ENCODE measurements around the gene DCANP1. TPM values are rescaled to one million over a fixed set of nuclear protein-coding genes. Genes with fewer than 3 reads are reported as not detected.

Gene DCANP1
- total and polyA plus RNA-seq, 2 of the 13 experiments (the other 11 are each of a cell fraction or from before 2014, with no cell fraction given): not detected

GRCh38 chr5:135400866-135401265 lies 46.3 kb downstream of the DCANP1 start (continued):
- TF ChIP-seq ZNF777 (CRISPR knock-in tag; IDR thresholded peaks at IDR 0.05): no peak

DNA sequence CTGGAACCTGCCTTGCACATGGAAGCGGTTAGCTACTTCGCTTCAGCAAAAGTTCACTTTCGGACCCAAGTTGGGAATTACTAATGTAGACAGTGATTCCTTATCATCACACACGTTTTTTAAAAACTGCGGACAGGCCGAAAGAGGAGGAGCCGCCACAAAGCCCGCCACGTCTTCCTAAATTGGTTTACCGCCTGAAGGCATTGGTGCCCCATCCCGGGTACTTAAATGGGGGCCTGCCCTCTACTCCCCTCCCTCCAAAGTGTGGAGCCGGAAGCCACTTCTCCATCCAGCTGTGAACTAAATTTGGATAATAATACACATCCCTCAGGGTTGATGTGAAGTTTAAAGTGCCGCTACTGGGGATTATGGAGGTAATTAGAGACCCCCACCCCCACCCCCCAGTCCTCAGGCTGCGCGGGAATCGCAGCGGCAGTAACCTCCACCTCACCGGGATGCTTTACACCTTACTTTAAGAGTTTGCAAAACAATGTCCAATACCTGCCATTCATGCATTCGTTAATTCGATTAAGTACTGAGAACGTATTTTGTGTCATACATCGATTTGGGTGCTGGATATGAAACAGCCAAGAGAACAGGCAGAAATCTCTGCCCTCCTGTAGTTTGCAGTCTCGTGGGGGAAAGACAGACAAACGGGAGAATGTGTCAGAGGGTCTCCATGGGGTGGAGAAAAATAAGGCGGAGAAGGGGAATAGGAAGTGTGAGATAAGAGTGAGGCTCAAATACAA lies 47.2 kb downstream of the DCANP1 start:
- BruUV-seq (replicated peaks): no TSS peak
- peak overlapping the region in 1 of 3 experiments; percentile 84; a peak in 1 of 6 replicates for H3K4me3 ChIP-seq (replicated peaks in 1 of 3; ENCODE audit: insufficient read depth in 1 of 3, low read depth in 2 of 3, low read length in 3 of 3)
- TF ChIP-seq ZNF564 (CRISPR knock-in tag; IDR thresholded peaks at IDR 0.05): no peak
- TF ChIP-seq, protein P1, sequence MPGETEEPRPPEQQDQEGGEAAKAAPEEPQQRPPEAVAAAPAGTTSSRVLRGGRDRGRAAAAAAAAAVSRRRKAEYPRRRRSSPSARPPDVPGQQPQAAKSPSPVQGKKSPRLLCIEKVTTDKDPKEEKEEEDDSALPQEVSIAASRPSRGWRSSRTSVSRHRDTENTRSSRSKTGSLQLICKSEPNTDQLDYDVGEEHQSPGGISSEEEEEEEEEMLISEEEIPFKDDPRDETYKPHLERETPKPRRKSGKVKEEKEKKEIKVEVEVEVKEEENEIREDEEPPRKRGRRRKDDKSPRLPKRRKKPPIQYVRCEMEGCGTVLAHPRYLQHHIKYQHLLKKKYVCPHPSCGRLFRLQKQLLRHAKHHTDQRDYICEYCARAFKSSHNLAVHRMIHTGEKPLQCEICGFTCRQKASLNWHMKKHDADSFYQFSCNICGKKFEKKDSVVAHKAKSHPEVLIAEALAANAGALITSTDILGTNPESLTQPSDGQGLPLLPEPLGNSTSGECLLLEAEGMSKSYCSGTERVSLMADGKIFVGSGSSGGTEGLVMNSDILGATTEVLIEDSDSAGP (CRISPR knock-in tag; IDR thresholded peaks at IDR 0.05; ENCODE audit: borderline replicate concordance): no peak
- TF ChIP-seq ZBTB1 (CRISPR knock-in tag; IDR thresholded peaks at IDR 0.05; ENCODE audit: borderline replicate concordance): no peak
- TF ChIP-seq, protein P2, sequence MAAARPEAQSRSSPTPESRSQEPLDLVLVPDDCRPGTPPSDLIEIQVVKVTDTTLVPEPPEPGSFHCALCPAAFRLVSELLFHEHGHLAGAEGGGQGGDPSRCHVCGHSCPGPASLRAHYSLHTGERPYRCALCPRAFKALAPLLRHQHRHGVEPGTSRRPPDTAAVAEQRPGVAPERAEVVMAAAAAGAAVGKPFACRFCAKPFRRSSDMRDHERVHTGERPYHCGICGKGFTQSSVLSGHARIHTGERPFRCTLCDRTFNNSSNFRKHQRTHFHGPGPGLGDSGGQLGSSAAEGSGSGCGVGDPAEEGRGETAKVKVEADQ (CRISPR knock-in tag; IDR thresholded peaks at IDR 0.05; ENCODE audit: borderline replicate concordance): no peak
- TF ChIP-seq ZNF660 (CRISPR knock-in tag; IDR thresholded peaks at IDR 0.05; ENCODE audit: borderline replicate concordance, low read depth): no peak
- TF ChIP-seq PRPF4 (IDR thresholded peaks at IDR 0.05; ENCODE audit: low read depth, low read length, poor library complexity, severe bottlenecking): peak; percentile 60
- no peak for TF ChIP-seq POLR2AphosphoS2 (IDR thresholded peaks at IDR 0.05; ENCODE audit: low read depth, low read length)
- TF ChIP-seq PLSCR1 (CRISPR knock-in tag; IDR thresholded peaks at IDR 0.05; ENCODE audit: borderline replicate concordance): no peak
- peaks cover 53% of the 10 kb centered on the region for H3K4me1 ChIP-seq (ENCODE audit: insufficient read depth, low read length)
- in situ Hi-C loops (cut with HindIII; ENCODE audit: extremely low pct_ligation_motif_present, low pct_unique_long_range_greater_than_20kb): no loop called here
- H4K20me1 ChIP-seq (ENCODE audit: insufficient read depth, low read length): peaks cover 27% of the 10 kb centered on the region
- peaks cover 36% of the 10 kb centered on the region for H3K79me2 ChIP-seq (ENCODE audit: insufficient read depth, low read length)
- no peak for ATAC-seq
- H2AFZ ChIP-seq (ENCODE audit: low read length): no peak overlapping the region
- no peak overlapping the region for H3K9ac ChIP-seq (ENCODE audit: insufficient read depth, low read depth, low read length)
- 92% methylated on average over 25 of the region's 25 CpGs for WGBS (ENCODE audit: low lambda C conversion rate)
- H3K27ac ChIP-seq (ENCODE audit: extremely low read length, insufficient read depth, low read length): peak overlapping the region; percentile 46
- no peaks in the 10 kb centered on the region for H3K36me3 ChIP-seq (replicated peaks in 1 of 2; ENCODE audit: control insufficient read depth in 1 of 2, insufficient read depth in 2 of 2, low read length in 2 of 2)
- intact Hi-C loops (cut with micrococcal nuclease; ENCODE audit: unreplicated experiment): no loop called here
- no peak for DNase-seq (ENCODE audit: low spot score)
- no peaks in the 10 kb centered on the region for H3K9me3 ChIP-seq (ENCODE audit: low read length)
- ChIA-PET CTCF (ENCODE audit: low intra/inter-chr PET ratio, low total read pairs) (no interaction called here), POLR2A (no interaction called here)
- no peaks in the 10 kb centered on the region for H3K27me3 ChIP-seq (ENCODE audit: control insufficient read depth in 1 of 2, insufficient read depth in 2 of 2, low read length in 2 of 2)
- FAIRE-seq: no peak
- H3K4me2 ChIP-seq (ENCODE audit: low read depth, low read length): peak overlapping the region; percentile 83

All from HepG2 (cell line).